GM12892 (cell line): Measurements from ENCODE around the gene ATG10.

Experiments
- DNase-seq: peaks from one replicate; pipeline ENCODE4 v3.0.0; 2011; ENCODE audit not compliant: insufficient read length
- FAIRE-seq: peaks from 2 replicates; lab custom pipeline; 2011; peaks lifted over from hg19 to GRCh38; lab: Jason Lieb, UNC
- POLR2A ChIP-seq: IDR thresholded peaks from 2 replicates; pipeline ENCODE4 v1.6.1; 2011; ENCODE audit warnings: low read depth, low read length, control low read depth
- POLR2AphosphoS5 ChIP-seq: IDR thresholded peaks from 2 replicates; pipeline ENCODE4 v1.6.1; 2011; ENCODE audit warnings: low read depth, low read length, control low read depth
- TAF1 ChIP-seq: IDR thresholded peaks from 2 replicates; pipeline ENCODE4 v1.6.1; 2011; ENCODE audit warnings: low read depth, mild to moderate bottlenecking, control low read depth, low read length, borderline replicate concordance

Gene ATG10

DNA sequence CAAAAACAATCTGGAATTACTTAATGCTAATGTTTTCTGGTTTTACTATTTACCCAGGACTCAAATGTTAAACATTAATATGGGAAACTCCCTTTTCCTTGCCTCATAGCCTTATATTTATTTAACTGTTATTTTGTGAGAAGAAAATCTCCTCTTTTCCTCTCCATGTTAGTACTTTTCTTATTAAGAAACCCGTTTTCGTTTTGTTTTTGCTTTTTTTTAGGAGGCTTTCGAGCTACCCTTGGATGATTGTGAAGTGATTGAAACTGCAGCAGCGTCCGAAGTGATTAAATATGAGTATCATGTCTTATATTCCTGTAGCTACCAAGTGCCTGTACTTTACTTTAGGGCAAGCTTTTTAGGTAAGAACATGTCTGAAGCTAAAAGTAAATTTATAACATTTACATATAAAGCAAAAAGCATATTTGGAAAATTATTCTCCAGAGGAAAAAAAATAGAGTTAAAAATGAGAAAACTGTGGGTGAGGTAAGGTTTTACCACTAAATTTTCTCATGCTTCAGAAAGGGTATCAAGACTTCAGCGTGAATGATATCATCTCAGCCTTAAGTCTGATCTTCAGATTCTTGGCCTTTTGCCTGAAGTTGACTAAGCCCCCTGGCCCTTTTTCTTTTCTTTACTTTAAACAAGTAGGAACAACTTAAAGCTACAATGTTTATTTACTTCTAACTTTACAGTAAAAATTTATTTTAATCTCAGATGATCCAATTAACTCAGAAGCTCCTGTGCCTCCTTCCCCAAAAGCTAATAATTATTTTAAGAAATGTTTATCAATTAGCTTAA, 192.6 kb downstream of the ATG10 start:
- no peak for TF ChIP-seq POLR2A
- no peak for TF ChIP-seq POLR2AphosphoS5
- no peak for TF ChIP-seq TAF1
- no peak for DNase-seq

GRCh38 chr5:82164977-82165713, 193.3 kb downstream of the ATG10 start:
- no peak for TF ChIP-seq TAF1
- no peak for TF ChIP-seq POLR2AphosphoS5
- no peak for TF ChIP-seq POLR2A
- FAIRE-seq (no peak), DNase-seq (no peak)

More for the DNA sequence above, 192.6 kb downstream of the ATG10 start:
- FAIRE-seq = no peak

DNA sequence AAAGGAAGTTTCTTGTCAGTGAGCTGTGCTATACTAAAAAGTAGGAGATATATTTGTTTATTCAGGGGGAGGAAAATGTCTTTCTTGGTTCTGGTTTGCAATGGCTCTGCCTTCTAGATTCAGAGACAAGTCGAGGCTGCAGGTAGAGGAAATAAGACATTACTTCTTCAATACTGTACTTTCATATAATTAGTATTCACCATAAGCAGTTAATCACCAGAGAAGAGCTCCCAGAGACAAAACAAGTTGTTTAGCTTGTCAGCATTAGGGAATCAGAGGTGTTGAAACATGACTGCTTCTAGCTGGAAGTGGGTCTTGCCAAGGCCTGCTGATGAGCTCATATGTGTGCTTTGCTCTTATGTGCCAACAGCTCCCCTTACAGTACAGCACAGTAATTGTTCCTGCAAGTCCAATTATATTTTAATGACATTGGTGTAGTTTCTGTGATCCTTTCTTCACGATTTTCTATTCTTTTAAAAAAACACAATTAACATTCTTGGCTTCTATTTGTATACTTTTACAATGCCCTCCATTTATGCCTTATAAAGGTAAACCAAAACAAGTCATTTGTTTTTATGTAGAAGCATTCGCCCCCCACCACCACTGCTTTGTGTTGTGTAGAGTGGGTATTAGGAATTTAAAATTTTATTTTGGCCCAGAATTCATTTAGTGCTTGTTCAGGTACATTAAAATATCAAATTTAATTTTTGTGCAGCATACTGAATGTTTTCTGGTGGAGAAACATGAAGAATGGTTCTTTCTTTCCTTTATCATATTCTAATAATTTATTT, 194.1 kb downstream of the ATG10 start:
- DNase-seq = no peak
- FAIRE-seq = peak; percentile 88
- TF ChIP-seq TAF1 (no peak), POLR2AphosphoS5 (no peak), POLR2A (no peak)

- TF ChIP-seq POLR2A (no peak), POLR2AphosphoS5 (no peak), TAF1 (no peak)
- FAIRE-seq = no peak
- DNase-seq = no peak
Measured at GRCh38 chr5:82167372-82167935, 195.6 kb downstream of the ATG10 start.

- no peak for DNase-seq
- FAIRE-seq = no peak
- TF ChIP-seq TAF1 = no peak
- TF ChIP-seq POLR2A = no peak
Measured at GRCh38 chr5:82168294-82168693, 196.5 kb downstream of the ATG10 start.

DNA sequence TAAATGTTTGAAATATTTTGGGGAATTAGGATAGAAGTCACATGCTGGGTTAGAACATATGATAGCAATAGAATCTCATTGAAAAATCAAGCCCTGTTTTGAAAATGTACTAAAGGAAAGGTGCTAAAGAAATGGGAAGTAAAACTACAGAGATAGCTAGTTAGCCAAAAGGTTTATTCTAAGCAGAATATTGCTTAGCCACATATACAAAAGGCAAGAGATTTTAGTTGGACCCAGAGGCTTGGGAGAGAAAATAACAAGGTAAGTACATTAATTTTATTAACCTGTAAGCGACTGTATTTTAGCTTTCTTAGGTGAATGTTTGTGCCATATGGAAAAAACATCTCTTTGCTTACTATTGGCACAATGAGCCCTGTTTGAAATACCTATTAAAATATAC, 198.1 kb downstream of the ATG10 start:
- FAIRE-seq = no peak
- TF ChIP-seq POLR2AphosphoS5 = no peak
- TF ChIP-seq POLR2A = no peak
- TF ChIP-seq TAF1 = no peak
- no peak for DNase-seq

GRCh38 chr5:82174128-82174918, 202.5 kb downstream of the ATG10 start:
- FAIRE-seq = peak; percentile 93

DNA sequence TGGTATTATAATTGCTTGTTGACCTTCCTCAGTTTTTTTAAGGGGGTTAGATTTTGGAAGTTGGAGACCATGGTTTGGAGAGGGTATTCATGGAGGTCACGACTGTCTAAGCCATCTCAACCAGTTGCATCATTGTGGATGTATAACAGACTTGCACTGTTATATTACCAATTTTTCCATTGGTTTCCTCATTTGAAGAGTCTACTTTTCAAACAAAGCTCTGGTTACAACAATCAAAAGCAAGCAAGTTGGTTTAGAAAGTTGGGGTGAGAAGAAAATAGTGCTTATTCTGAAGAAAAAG, 203.0 kb downstream of the ATG10 start:
- no peak for TF ChIP-seq POLR2A
- no peak for TF ChIP-seq POLR2AphosphoS5
- no peak for TF ChIP-seq TAF1
- DNase-seq = no peak
- FAIRE-seq = peak; percentile 33

More at GRCh38 chr5:82174128-82174918, 202.5 kb downstream of the ATG10 start:
- no peak for DNase-seq
- no peak for TF ChIP-seq TAF1
- no peak for TF ChIP-seq POLR2A
- TF ChIP-seq POLR2AphosphoS5 = no peak

- FAIRE-seq = no peak
- DNase-seq = no peak
- TF ChIP-seq TAF1 (no peak), POLR2AphosphoS5 (no peak), POLR2A (no peak)
Measured at GRCh38 chr5:82176115-82176814, 204.4 kb downstream of the ATG10 start.

DNA sequence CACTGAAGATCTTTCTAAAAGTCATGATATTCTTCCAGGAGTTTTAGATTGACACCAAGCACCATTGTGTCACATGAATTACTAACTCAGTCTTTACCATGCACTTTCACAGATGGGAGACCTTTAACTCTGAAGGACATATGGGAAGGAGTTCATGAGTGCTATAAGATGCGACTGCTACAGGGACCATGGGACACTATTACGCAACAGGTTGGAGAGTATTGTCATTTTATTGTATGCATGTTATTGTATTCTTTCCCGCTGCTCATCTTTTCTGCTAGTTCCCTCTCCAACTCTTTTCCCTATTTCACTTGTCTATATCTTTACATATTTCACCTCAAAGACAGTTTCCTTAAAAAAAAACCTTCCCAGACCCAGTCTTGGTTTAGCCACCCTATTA, 206.6 kb downstream of the ATG10 start:
- TF ChIP-seq POLR2A (no peak), POLR2AphosphoS5 (no peak), TAF1 (no peak)
- DNase-seq (no peak), FAIRE-seq (no peak)
